GM12878 (cell line): ENCODE data around the gene ANKMY1. TPM values are rescaled to one million over a fixed set of nuclear protein-coding genes. Genes with fewer than 3 reads are reported as not detected.

Source experiments
- ATAC-seq: fragments of 200-7000 bp; cut with Tn5 transposase; 3 replicates; pipeline ENCODE4 v1.9.1; 2020; ENCODE audit warnings: mild to moderate bottlenecking, moderate library complexity
- BruUV-seq: library from RNA; stranded (reverse); fragments of 400-500 nt; replicated peaks from 2 replicates; lab custom pipeline; 2021; lab: Mats Ljungman, UMichigan
- CTCF ChIA-PET: fragments of 300-600 bp; sonication (Branson Sonifier 250); formaldehyde crosslinking; extraction: SDS; loops from one replicate; lab custom pipeline; 2021; ENCODE audit warnings: inconsistent platforms; lab: Yijun Ruan, JAX
- POLR2A ChIA-PET: fragments of 350-600 bp; formaldehyde crosslinking; extraction: SDS; loops from one replicate; lab custom pipeline; 2021; ENCODE audit warnings: inconsistent platforms; lab: Charles Lee
- RAD21 ChIA-PET: fragments of 300-600 bp; sonication (Branson Sonifier 250); formaldehyde crosslinking; loops from one replicate; lab custom pipeline; 2023; ENCODE audit warnings: antibody characterized with exemption; ENCODE audit not compliant: unreplicated experiment; lab: Charles Lee
- SMC1A ChIA-PET: fragments of 300-600 bp; sonication (Branson Sonifier 250); formaldehyde crosslinking; loops from one replicate; lab custom pipeline; 2023; ENCODE audit not compliant: unreplicated experiment, uncharacterized antibody; lab: Charles Lee
- DNase-seq: peaks from one replicate; pipeline ENCODE4 v3.0.0-alpha.2; 2011; ENCODE audit warnings: low read depth, low spot score
- FAIRE-seq: peaks from 3 replicates; lab custom pipeline; 2011; peaks lifted over from hg19 to GRCh38; lab: Jason Lieb, UNC
- H2AFZ ChIP-seq: 2 replicates; pipeline ENCODE4 v1.6.0; 2011; ENCODE audit warnings: low read depth, low read length, control low read depth; ENCODE audit not compliant: control insufficient read depth
- H3K27ac ChIP-seq: 2 replicates; pipeline ENCODE4 v1.5.1; 2011; ENCODE audit warnings: control low read depth; ENCODE audit not compliant: control insufficient read depth, insufficient read depth
- H3K27me3 ChIP-seq, 2 experiments: replicated peaks in 1 of 2; 2 replicates each; pipeline versions ENCODE4 v1.6.0 to v1.6.1; 2011; ENCODE audit warnings: low read length in 1 of 2; ENCODE audit not compliant: control insufficient read depth in 2 of 2, insufficient read depth in 2 of 2
- H3K36me3 ChIP-seq, 2 experiments: 2 replicates each; pipeline ENCODE4 v1.5.1; 2011; ENCODE audit warnings: low read length in 1 of 2; ENCODE audit not compliant: control insufficient read depth in 2 of 2, insufficient read depth in 2 of 2
- H3K4me1 ChIP-seq: 2 replicates; pipeline ENCODE4 v1.6.1; 2011; ENCODE audit warnings: mild to moderate bottlenecking, low read length, moderate library complexity, mixed read lengths; ENCODE audit not compliant: control insufficient read depth, insufficient read depth
- H3K4me2 ChIP-seq: 2 replicates; pipeline ENCODE4 v1.6.0; 2011; ENCODE audit warnings: control low read depth; ENCODE audit not compliant: control insufficient read depth, insufficient read depth
- H3K4me3 ChIP-seq: fragments of 200-600 bp; sonication (generic); 2 replicates; pipeline ENCODE4 v1.5.1; 2016
- H3K79me2 ChIP-seq: 2 replicates; pipeline ENCODE4 v1.6.0; 2011; ENCODE audit warnings: low read length; ENCODE audit not compliant: control insufficient read depth, insufficient read depth
- H3K9ac ChIP-seq: 2 replicates; pipeline ENCODE4 v1.8.0; 2011; ENCODE audit warnings: low read length, control low read depth, mixed read lengths; ENCODE audit not compliant: control insufficient read depth, insufficient read depth
- H3K9me3 ChIP-seq: replicated peaks from 3 replicates; pipeline ENCODE4 v1.5.1; 2011; ENCODE audit warnings: mild to moderate bottlenecking, low read length; ENCODE audit not compliant: control insufficient read depth, insufficient read depth
- H4K20me1 ChIP-seq: 2 replicates; pipeline ENCODE4 v1.6.0; 2011; ENCODE audit not compliant: control insufficient read depth, insufficient read depth
- BCL11A ChIP-seq: IDR thresholded peaks from 2 replicates; pipeline ENCODE4 v1.6.1; 2011; ENCODE audit warnings: low read depth, low read length
- CHD1 ChIP-seq: IDR thresholded peaks from 2 replicates; pipeline ENCODE4 v1.6.1; 2012; ENCODE audit warnings: low read depth, low read length, improper control_type of control experiment
- EP300 ChIP-seq, 2 experiments: fragments of 150-350 bp in 1 of 2; IDR thresholded peaks; 2 replicates each; pipeline ENCODE4 v1.6.1; 2011 to 2012; ENCODE audit warnings: low read depth in 2 of 2, low read length in 2 of 2, borderline replicate concordance in 1 of 2, improper control_type of control experiment in 1 of 2, inconsistent platforms in 1 of 2; ENCODE audit not compliant: control insufficient read depth in 1 of 2
- MAX ChIP-seq: IDR thresholded peaks from 2 replicates; pipeline ENCODE4 v1.6.1; 2012; ENCODE audit warnings: low read depth, low read length, improper control_type of control experiment
- NBN ChIP-seq: fragments of 450-650 bp; IDR thresholded peaks from 2 replicates; pipeline ENCODE4 v1.6.1; 2016
- PAX5 ChIP-seq: IDR thresholded peaks from 2 replicates; pipeline ENCODE4 v1.6.1; 2011; ENCODE audit warnings: low read depth, low read length, borderline replicate concordance
- RAD51 ChIP-seq: fragments of 450-650 bp; IDR thresholded peaks from 2 replicates; pipeline ENCODE4 v1.6.1; 2016; ENCODE audit warnings: moderate library complexity, mild to moderate bottlenecking, inconsistent platforms
- REST ChIP-seq: IDR thresholded peaks from 2 replicates; pipeline ENCODE4 v1.6.1; 2012; ENCODE audit warnings: mild to moderate bottlenecking, low read depth, low read length
- RUNX3 ChIP-seq: IDR thresholded peaks from 2 replicates; pipeline ENCODE4 v1.6.1; 2012; ENCODE audit warnings: low read length, inconsistent platforms
- SKIL ChIP-seq: fragments of 450-650 bp; IDR thresholded peaks from 2 replicates; pipeline ENCODE4 v1.6.1; 2017; ENCODE audit warnings: mild to moderate bottlenecking, low read depth, inconsistent platforms; ENCODE audit not compliant: poor library complexity, severe bottlenecking
- SPI1 ChIP-seq: IDR thresholded peaks from 2 replicates; pipeline ENCODE4 v1.6.1; 2011; ENCODE audit warnings: low read depth, mild to moderate bottlenecking, low read length, moderate library complexity, borderline replicate concordance; ENCODE audit not compliant: insufficient read depth
- STAT3 ChIP-seq: IDR thresholded peaks from 2 replicates; pipeline ENCODE4 v1.6.1; 2011; ENCODE audit warnings: low read depth, low read length, improper control_type of control experiment
- SUZ12 ChIP-seq: fragments of 200-600 bp; sonication (generic); IDR thresholded peaks from one replicate; pipeline ENCODE4 v1.6.1; 2018; ENCODE audit warnings: antibody characterized with exemption, mild to moderate bottlenecking; ENCODE audit not compliant: unreplicated experiment
- TARDBP ChIP-seq: IDR thresholded peaks from 2 replicates; pipeline ENCODE4 v1.6.1; 2016; ENCODE audit warnings: borderline replicate concordance
- WRNIP1 ChIP-seq: IDR thresholded peaks from 2 replicates; pipeline ENCODE4 v1.6.1; 2011; ENCODE audit warnings: low read depth, low read length, improper control_type of control experiment, borderline replicate concordance
- ZBTB33 ChIP-seq: fragments of 450-650 bp; IDR thresholded peaks from 2 replicates; pipeline ENCODE4 v1.6.1; 2017; ENCODE audit warnings: mild to moderate bottlenecking
- ZNF207 ChIP-seq: fragments of 450-650 bp; IDR thresholded peaks from 2 replicates; pipeline ENCODE4 v1.6.1; 2014; ENCODE audit warnings: antibody characterized with exemption, mild to moderate bottlenecking, borderline replicate concordance
- ZNF384 ChIP-seq: IDR thresholded peaks from 2 replicates; pipeline ENCODE4 v1.6.1; 2012; ENCODE audit warnings: low read depth, mild to moderate bottlenecking, low read length, improper control_type of control experiment, borderline replicate concordance
- WGBS: methylation state at CpG from one replicate; pipeline ENCODE4 v1.1.6; 2016; ENCODE audit warnings: low lambda C conversion rate; ENCODE audit not compliant: insufficient replicate concordance, insufficient coverage; ENCODE audit errors: missing lambda C conversion rate; 5-methylcytosine and 5-hydroxymethylcytosine counted together
- in situ Hi-C: fragments of 300-500 bp; cut with MboI; formaldehyde crosslinking; loops from 9 replicates; pipeline ENCODE4 v1.14.3; 2018; ENCODE audit warnings: mixed read lengths
- intact Hi-C: fragments of 100-400 bp; cut with micrococcal nuclease; formaldehyde crosslinking; loops from one replicate; pipeline ENCODE4 v1.14.2; 2022; ENCODE audit not compliant: unreplicated experiment
- polyA plus RNA-seq, 11 experiments: library from polyadenylated mRNA; depleted of rRNA in 4 of 11; unstranded in 6 of 11; stranded (reverse) in 5 of 11; fragments of >200 nt; fragmentation: Nextera tagmentation in 4 of 11; fragmentation: Illumina TruSeq in 1 of 11; extraction: Ambion mirVana in 4 of 11; extraction: Trizol in 1 of 11; gene quantifications; 1 replicate in 1 of 11; 2 replicates in 10 of 11; pipeline versions ENCODE4 v1.2.1 to v1.2.3, GENCODE V29; 2011 to 2016; ENCODE audit warnings: inconsistent platforms in 2 of 11, missing spikeins in 2 of 11, low read depth in 1 of 11
- total RNA-seq, 4 experiments: library from RNA; depleted of rRNA in 3 of 4; stranded (reverse); fragments of >200 nt in 3 of 4; fragmentation: Illumina TruSeq in 1 of 4; extraction: Trizol in 1 of 4; gene quantifications; 2 replicates each; pipeline versions ENCODE4 v1.2.1 to v1.2.3, GENCODE V29; 2013 to 2021

The ANKMY1 gene
- total and polyA plus RNA-seq, 10 of the 15 experiments (the other 5 are each of a cell fraction or from before 2014, with no cell fraction given), result 1.1 to 15.3 (median 11.1) TPM

- BruUV-seq, result no TSS peak
- intact Hi-C loops (no loop called here), in situ Hi-C loops (loop anchor here (25.0 kb wide), 1 partner anchor 329 kb away; no protein-coding TSS in a partner anchor)
- Histone ChIP-seq H3K4me1 (no peaks in the 10 kb centered on the region), H2AFZ (no peak overlapping the region), H3K27me3 (no peaks in the 10 kb centered on the region), H3K27ac (no peak overlapping the region), H3K36me3 (no peaks in the 10 kb centered on the region), H3K4me2 (no peak overlapping the region), H3K4me3 (no peak overlapping the region), H4K20me1 (no peaks in the 10 kb centered on the region), H3K9me3 (no peaks in the 10 kb centered on the region), H3K9ac (no peak overlapping the region), H3K79me2 (no peaks in the 10 kb centered on the region)
- WGBS, result 70% methylated on average over 11 of the region's 11 CpGs
- DNase-seq (no peak), ATAC-seq (no peak), FAIRE-seq (no peak)
- TF ChIP-seq ZNF384, result no peak
- no peak for TF ChIP-seq REST
- no peak for TF ChIP-seq ZNF207
- no peak for TF ChIP-seq RAD51
- no peak for TF ChIP-seq SPI1
- TF ChIP-seq MAX, result no peak
- TF ChIP-seq NBN, result no peak
- no peak for TF ChIP-seq RUNX3
- no peak for TF ChIP-seq TARDBP
- TF ChIP-seq ZBTB33, result no peak
- TF ChIP-seq BCL11A, result no peak
- TF ChIP-seq STAT3, result no peak
- TF ChIP-seq SUZ12, result no peak
- no peak for TF ChIP-seq EP300 (IDR thresholded peaks at IDR 0.05; ENCODE audit: borderline replicate concordance in 1 of 2, control insufficient read depth in 1 of 2, low read depth in 2 of 2, low read length in 2 of 2)
- no peak for TF ChIP-seq PAX5
- no peak for TF ChIP-seq CHD1
- TF ChIP-seq SKIL, result no peak
- TF ChIP-seq WRNIP1, result no peak
- POLR2A ChIA-PET, result no interaction called here
- CTCF ChIA-PET, result interaction anchor here (0.6 kb wide), 1 partner anchor 144 kb away, joined by 3 read pairs; no protein-coding TSS in a partner anchor
- RAD21 ChIA-PET, result no interaction called here
- SMC1A ChIA-PET, result no interaction called here
These were observed 50.0 kb downstream of the ANKMY1 start for GRCh38 chr2:240507778-240508251.
